Muscle layer of duodenum (tissue), 2 donors: ENCODE results near the gene BIN2.
"Not testable (repeated sequence)": the region's sequence is repeated elsewhere in the genome, so short reads cannot be mapped to it uniquely, and the experiment has no call there.

ENCODE experiments used
- H3K27ac ChIP-seq: one replicate; pipeline ENCODE4 v1.7.0; 2013; ENCODE audit warnings: mild to moderate bottlenecking, low read length
- H3K27me3 ChIP-seq: one replicate; pipeline ENCODE4 v1.7.0; 2013; ENCODE audit warnings: low read depth, mild to moderate bottlenecking, control low read depth, low read length
- H3K36me3 ChIP-seq, 2 donors: one replicate each; pipeline ENCODE4 v1.7.0; 2013; ENCODE audit warnings: low read length in 2 of 2, control low read depth in 1 of 2, mild to moderate bottlenecking in 1 of 2; ENCODE audit not compliant: insufficient read depth in 2 of 2, control insufficient read depth in 1 of 2
- H3K4me1 ChIP-seq, 2 donors: one replicate each; pipeline ENCODE4 v1.7.0; 2013; ENCODE audit warnings: low read length in 2 of 2, mild to moderate bottlenecking in 2 of 2, control low read depth in 1 of 2, moderate library complexity in 1 of 2; ENCODE audit not compliant: insufficient read depth in 2 of 2, control insufficient read depth in 1 of 2
- H3K4me3 ChIP-seq, 2 donors: one replicate each; pipeline ENCODE4 v1.7.0; 2013; ENCODE audit warnings: low read length in 2 of 2, low read depth in 1 of 2, mild to moderate bottlenecking in 1 of 2
- H3K9me3 ChIP-seq, 2 donors: one replicate each; pipeline ENCODE4 v1.7.0; 2013; ENCODE audit warnings: low read length in 2 of 2, control low read depth in 1 of 2, mild to moderate bottlenecking in 1 of 2; ENCODE audit not compliant: control insufficient read depth in 1 of 2
- donor health status: healthy.

The BIN2 gene

GRCh38 chr12:51326698-51327439 is 2.9 kb upstream of the BIN2 start:
- H3K36me3 ChIP-seq = no peaks in the 10 kb centered on the region
- no peaks in the 10 kb centered on the region for H3K27me3 ChIP-seq
- H3K27ac ChIP-seq = peak overlapping the region; percentile 56
- no peaks in the 10 kb centered on the region for H3K9me3 ChIP-seq
- H3K4me3 ChIP-seq = no peak overlapping the region
- H3K4me1 ChIP-seq = peaks cover 0 to 3% of the 10 kb centered on the region in 2 donors

GRCh38 chr12:51324953-51325352 is 979 bp upstream of the BIN2 start:
- no peak overlapping the region for H3K4me3 ChIP-seq
- no peak overlapping the region for H3K27ac ChIP-seq
- no peaks in the 10 kb centered on the region for H3K9me3 ChIP-seq
- H3K4me1 ChIP-seq = peaks cover 0 to 3% of the 10 kb centered on the region in 2 donors
- H3K27me3 ChIP-seq = no peaks in the 10 kb centered on the region
- no peaks in the 10 kb centered on the region for H3K36me3 ChIP-seq

- no peaks in the 10 kb centered on the region for H3K36me3 ChIP-seq
- peak overlapping the region; percentile 51 for H3K27ac ChIP-seq
- no peaks in the 10 kb centered on the region for H3K9me3 ChIP-seq
- H3K4me1 ChIP-seq = no peaks in the 10 kb centered on the region
- no peaks in the 10 kb centered on the region for H3K27me3 ChIP-seq
- H3K4me3 ChIP-seq = peak overlapping the region; percentile 28 to 46
Observed at GRCh38 chr12:51323317-51323960, 535 bp downstream of the BIN2 start.

GRCh38 chr12:51322452-51322851 is 1.5 kb downstream of the BIN2 start:
- Histone ChIP-seq H3K4me3 (peak overlapping the region in 1 of 2 donors; percentile 28), H3K27ac (peak overlapping the region; percentile 13), H3K36me3 (no peaks in the 10 kb centered on the region), H3K4me1 (no peaks in the 10 kb centered on the region), H3K27me3 (no peaks in the 10 kb centered on the region), H3K9me3 (no peaks in the 10 kb centered on the region)

- H3K4me1 ChIP-seq = no peaks in the 10 kb centered on the region
- no peak overlapping the region for H3K27ac ChIP-seq
- H3K27me3 ChIP-seq = no peaks in the 10 kb centered on the region
- no peak overlapping the region for H3K4me3 ChIP-seq
- no peaks in the 10 kb centered on the region for H3K9me3 ChIP-seq
- H3K36me3 ChIP-seq = no peaks in the 10 kb centered on the region
Observed at GRCh38 chr12:51321882-51322281, 2.1 kb downstream of the BIN2 start.

- no peaks in the 10 kb centered on the region for H3K9me3 ChIP-seq
- no peaks in the 10 kb centered on the region for H3K27me3 ChIP-seq
- H3K4me3 ChIP-seq = no peak overlapping the region
- H3K4me1 ChIP-seq = no peaks in the 10 kb centered on the region
- no peak overlapping the region for H3K27ac ChIP-seq
- no peaks in the 10 kb centered on the region for H3K36me3 ChIP-seq
Observed at GRCh38 chr12:51320695-51321320, 3.2 kb downstream of the BIN2 start.

GRCh38 chr12:51320311-51320694 is 3.7 kb downstream of the BIN2 start:
- Histone ChIP-seq H3K4me1 (no peaks in the 10 kb centered on the region), H3K9me3 (no peaks in the 10 kb centered on the region), H3K27ac (no peak overlapping the region), H3K4me3 (no peak overlapping the region), H3K27me3 (no peaks in the 10 kb centered on the region), H3K36me3 (no peaks in the 10 kb centered on the region)

- no peaks in the 10 kb centered on the region for H3K9me3 ChIP-seq
- no peaks in the 10 kb centered on the region for H3K36me3 ChIP-seq
- no peaks in the 10 kb centered on the region for H3K4me1 ChIP-seq
- no peak overlapping the region for H3K4me3 ChIP-seq
- no peaks in the 10 kb centered on the region for H3K27me3 ChIP-seq
- H3K27ac ChIP-seq = no peak overlapping the region
Observed at GRCh38 chr12:51318846-51319599, 5.0 kb downstream of the BIN2 start.

GRCh38 chr12:51318057-51318806 is 5.7 kb downstream of the BIN2 start:
- H3K4me3 ChIP-seq, H3K27ac ChIP-seq, H3K36me3 ChIP-seq, H3K27me3 ChIP-seq, H3K4me1 ChIP-seq, H3K9me3 ChIP-seq: not testable (repeated sequence)

- Histone ChIP-seq H3K36me3 (no peaks in the 10 kb centered on the region), H3K27me3 (no peaks in the 10 kb centered on the region), H3K4me1 (peaks cover 0 to 3% of the 10 kb centered on the region in 2 donors), H3K4me3 (no peak overlapping the region), H3K9me3 (no peaks in the 10 kb centered on the region), H3K27ac (no peak overlapping the region)
Observed at GRCh38 chr12:51311389-51311788, 12.6 kb downstream of the BIN2 start.
